Fibroblast of skin of right quadriceps (primary cell): Measurements from ENCODE around the gene FAM3C.
A peak's percentile ranks its signal among the peaks of the same experiment; 100 is the strongest.
"Not testable (repeated sequence)": the region's sequence is repeated elsewhere in the genome, so short reads cannot be mapped to it uniquely, and the experiment has no call there.

Experiments used
- DNase-seq: peaks from one replicate; pipeline ENCODE4 v3.0.0-alpha.2; 2013

The FAM3C gene

GRCh38 chr7:121395961-121396757 is at the start of gene FAM3C:
Gene FAM3C (minus strand): TSS chr7:121396308. CDS start chr7:121382969, 13,339 bp downstream.
- peak; percentile 92 for DNase-seq

GRCh38 chr7:121442845-121443244 is 46.7 kb upstream of the FAM3C start:
- DNase-seq = no peak

GRCh38 chr7:121440857-121441503 is 44.9 kb upstream of the FAM3C start:
- no peak for DNase-seq

GRCh38 chr7:121438043-121438955 is 42.2 kb upstream of the FAM3C start:
- DNase-seq = peak; percentile 79

- no peak for DNase-seq
Observed at GRCh38 chr7:121437470-121437869, 41.4 kb upstream of the FAM3C start.

DNA sequence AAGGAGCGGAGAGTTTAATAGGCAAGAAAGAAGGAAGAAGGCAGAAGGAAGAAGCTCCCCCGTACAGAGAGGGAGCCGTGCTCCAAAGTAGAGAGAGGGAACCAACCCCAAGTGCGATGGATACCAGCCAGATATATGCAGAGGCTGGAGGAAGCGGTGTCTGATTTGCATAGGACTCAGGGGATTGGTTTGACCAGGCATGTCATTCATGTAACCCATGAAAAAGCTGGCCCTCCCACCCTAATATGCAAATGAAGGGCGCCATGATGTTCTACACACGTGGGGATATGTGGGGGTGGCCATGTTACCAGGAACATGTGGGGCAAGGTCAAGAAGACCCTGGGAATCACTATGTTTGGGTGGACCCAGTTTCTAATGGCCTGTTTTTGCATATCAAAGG is 40.6 kb upstream of the FAM3C start:
- no peak for DNase-seq

DNA sequence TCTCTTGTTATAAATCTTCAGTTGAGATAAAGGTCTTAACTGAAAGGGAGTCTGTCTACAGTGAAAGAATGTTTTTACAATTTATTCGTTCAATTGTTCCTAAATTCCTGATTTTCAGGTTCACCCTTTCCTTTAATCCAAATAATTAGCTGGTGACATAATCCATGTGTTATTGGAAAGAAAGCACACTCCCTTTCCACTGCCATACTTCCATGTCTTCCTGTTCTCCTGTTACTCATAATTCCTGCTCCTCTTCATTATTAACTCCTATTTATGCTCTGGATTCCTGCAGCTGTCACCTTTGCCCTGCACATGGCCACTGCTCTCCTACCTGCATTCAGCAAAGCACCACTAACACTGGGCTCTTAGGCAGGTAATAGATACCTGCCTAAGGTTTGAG is 40.0 kb upstream of the FAM3C start:
- DNase-seq = no peak

- DNase-seq = no peak
Observed at GRCh38 chr7:121433775-121434174, 37.7 kb upstream of the FAM3C start.

DNA sequence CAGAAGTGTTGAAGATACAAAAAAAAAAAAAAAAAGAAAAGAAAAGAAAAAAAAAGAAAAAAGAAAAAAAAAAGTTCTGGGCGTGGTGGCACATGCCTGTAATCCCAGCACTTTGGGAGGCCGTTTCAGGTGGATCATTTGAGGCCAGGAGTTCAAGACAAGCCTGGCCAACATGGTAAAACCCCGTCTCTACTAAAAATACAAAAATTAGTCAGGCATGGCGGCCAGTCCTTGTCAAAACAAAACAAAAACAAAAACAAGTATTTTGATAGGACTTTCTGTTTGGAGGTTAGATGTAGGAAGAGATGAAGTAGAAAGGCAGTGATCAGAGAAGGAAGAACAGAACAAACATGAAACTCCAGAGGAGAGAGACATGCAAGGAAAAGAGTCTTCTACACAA is 36.4 kb upstream of the FAM3C start:
- DNase-seq = not testable (repeated sequence)

DNA sequence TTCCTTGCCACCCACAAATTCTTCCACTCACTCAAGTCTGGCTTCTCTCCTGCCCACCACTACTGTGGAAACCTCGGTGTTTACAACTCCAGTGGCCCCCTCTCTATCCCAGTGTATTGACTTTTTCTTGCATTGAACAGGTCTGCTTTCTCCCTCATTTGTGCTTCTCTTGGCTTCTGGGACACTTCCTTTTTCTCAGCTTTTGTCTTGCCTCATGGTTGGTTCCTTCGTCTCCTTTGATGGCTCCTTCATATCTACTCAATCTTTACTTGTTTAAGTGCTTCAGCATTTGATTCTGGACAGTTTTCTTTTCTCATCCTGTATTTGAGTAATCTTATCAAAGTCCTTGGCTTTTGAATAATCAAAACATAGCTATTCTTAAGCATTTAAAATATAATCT is 35.9 kb upstream of the FAM3C start:
- no peak for DNase-seq

DNA sequence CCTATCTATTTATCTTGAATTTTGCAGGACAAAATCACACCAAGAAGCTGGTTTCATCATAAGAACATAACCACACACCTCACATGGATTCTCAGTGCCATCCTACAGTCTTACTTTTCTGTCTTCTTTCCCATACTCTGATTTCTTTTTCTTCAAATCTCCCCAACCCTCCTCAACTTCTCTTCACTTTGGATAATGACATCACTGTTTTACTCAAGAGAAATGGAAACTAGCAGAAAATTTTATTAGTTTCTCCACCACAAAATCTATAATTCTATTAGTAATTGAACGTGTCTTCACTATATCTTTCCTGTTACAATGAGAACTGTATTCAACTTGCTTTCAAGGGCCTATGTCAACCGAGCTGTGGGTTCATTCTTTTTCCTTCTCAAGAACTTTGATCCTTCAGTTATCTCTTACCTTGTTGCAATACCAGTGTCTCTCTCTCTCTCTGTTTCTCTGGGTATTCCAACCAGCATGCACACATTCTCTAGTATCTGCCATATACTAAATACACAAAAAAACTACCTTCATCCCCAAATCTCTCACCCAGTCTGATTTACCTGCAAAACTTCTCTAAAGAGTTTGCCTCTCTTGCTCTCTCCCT is 35.4 kb upstream of the FAM3C start:
- DNase-seq = no peak

- DNase-seq = no peak
Observed at GRCh38 chr7:121430558-121430957, 34.5 kb upstream of the FAM3C start.

DNA sequence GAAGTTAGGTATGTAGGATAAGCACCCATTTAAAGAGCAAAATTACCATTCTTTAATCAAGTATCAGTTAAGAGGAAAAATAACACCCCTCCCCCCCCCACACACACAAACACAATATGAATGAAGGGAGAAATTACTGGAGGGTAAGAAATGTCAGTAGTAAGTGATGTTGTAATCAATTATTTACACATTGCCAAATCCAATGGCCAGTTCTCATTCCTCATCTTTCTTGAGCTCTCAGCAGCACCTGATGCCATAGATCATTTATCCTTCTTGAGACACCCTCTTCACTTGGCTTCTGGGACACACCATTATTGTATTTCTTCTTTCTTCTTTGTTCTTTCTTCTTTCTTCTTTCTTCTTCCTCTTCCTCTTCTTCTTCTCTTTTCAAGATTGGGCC is 33.7 kb upstream of the FAM3C start:
- DNase-seq = no peak

DNA sequence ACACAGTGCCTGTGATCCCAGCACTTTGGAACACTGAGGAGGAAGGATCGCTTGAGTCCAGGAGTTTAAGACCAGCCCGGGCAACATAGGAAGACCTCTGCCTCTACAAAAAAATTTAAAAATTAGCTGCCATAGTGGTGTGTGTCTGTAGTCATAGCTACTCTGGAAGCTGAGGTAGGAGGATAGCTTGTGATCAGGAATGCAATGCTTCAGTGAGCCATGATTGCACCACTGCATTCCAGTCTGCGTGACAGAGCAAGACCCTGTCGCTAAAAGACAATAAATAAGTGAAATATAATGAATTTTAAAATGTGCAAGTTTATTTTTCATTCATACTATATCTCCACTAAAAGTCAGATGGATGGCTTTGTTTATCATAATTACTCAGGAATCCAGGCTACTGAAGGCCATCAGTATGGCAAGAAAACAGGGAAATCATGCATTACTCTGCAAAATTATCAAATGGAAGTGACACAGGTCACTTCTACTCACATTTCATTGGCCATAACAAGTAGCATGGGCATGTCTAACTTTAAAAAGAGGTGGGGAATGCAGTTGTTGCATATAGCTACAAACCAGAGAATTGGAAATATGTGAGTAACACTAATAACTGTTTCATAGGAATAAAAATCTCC is 32.9 kb upstream of the FAM3C start:
- peak; percentile 77 for DNase-seq

DNA sequence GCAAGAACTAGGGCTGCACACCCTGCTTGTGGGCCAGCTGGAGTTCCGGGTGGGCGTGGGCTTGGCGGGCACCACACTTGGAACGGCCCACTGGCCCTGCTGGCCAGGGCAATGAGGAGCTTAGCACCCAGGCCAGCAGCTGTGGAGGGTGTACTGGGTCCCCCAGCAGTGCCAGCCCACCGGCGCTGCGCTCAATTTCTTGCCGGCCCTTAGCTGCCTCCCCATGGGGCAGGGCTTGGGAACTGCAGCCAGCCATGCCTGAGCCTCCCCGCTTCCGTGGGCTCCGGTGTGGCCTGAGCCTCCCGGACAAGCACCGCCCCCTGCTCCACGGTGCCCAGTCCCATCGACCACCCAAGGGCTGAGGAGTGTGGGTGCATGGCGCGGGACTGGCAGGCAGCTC is 25.6 kb upstream of the FAM3C start:
- not testable (repeated sequence) for DNase-seq

GRCh38 chr7:121420976-121421375 is 24.9 kb upstream of the FAM3C start:
- DNase-seq = no peak

DNA sequence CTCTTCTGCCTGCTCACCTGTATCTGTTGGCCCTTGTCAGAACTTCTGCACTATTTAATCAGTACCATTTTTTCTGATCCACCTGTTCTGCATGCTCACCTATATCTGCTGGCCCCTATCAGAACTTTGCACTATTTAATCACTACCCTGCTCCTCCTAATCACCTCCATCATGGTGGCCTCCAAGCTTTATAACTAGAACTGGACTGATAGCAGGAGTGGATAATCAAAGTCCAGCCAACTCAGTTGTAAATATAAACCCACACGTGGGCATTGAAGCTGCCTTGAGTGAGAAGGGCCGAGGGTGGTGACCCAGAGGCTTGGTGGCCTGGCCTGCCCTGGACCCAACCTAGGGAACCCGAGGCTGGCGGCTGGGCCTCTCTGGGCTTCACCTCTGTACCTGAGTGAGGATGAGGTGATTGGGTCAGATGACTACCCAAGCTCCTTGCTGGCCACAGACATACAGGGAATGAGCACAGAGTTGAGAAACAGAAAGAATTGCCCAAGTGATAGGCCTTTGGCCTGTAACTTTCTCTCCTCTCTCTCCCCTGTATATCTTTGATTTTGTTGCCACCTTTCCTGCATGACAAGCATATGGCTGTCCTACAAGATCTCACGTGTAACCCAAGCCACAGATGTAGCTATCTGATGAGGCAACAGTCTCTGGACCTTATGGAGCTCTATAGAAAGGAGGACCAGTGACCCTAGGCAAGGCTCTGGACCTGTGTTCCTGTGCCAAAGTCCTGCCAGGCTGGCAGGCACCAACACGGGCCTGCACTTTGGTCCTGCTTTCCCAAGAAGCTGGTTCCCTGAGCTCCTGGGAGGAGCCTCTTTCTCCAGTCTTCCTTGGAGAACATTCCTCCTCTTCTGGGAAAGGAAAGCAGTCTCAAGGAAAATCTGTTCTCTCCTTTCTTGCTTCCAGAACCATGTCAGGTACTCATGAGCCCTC is 23.4 kb upstream of the FAM3C start:
- no peak for DNase-seq

- DNase-seq = no peak
Observed at GRCh38 chr7:121416533-121416932, 20.4 kb upstream of the FAM3C start.

- DNase-seq = no peak
Observed at GRCh38 chr7:121414436-121414835, 18.3 kb upstream of the FAM3C start.

DNA sequence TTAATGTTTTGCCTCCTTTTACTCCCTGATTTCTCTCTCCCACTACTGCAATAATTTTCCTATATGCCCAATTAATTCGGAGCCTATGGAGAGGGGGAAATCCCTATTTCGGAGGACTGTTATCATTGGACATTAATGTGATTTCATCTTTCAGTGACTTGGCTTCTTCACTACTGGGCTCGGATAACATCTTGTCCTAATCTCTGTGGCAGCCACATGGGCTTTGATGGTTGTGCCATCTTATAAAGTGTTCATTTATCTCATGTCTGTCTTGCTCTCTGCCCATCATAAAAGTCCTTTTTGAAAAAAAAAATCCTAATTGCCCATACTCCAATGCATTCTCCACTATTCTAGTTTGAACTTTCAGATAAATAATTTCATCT is 15.5 kb upstream of the FAM3C start:
- no peak for DNase-seq

DNA sequence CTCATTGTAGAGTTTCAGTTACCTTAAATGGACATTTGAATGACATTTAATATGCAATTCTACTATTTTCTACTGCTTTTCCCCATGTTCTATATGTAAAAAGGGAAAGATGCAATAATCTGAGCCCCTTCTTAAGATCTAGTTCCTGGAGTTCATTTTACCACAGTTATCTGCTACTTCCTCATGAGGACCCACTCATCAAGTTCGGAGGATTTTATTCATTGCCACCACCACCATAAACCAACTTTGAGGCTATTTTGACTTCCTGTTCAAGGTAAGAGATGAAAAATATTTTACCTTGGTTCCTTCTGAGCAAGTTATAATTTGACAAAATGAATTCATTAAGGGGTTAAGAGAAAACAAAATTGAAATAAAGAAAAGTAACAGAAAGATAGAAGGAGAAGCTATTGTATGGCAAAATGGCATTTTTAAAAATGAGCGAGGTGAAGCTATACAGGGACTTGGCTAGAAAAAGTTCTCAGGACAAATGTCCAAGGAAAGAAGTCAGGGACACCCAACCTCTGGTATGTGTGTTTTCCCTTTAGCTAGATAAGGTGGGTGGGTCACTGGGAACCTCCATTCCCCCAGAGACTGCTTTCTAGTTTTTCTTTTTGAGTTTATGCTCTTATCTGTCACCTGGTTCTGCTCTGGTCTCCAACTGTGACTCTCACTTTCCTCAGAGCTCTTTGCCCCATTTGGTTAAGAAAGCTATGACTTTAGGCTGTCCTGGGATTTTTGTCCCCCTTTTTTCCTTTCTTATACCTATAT is 14.9 kb upstream of the FAM3C start:
- DNase-seq = no peak
